Erythroblast (primary cell): ENCODE data around the gene METTL6.

Experiments used
- GATA1 ChIP-seq: IDR thresholded peaks from 2 replicates; pipeline ENCODE4 v1.6.1; 2011; ENCODE audit warnings: low read depth, mild to moderate bottlenecking, control low read depth, low read length, moderate library complexity
- POLR2A ChIP-seq: IDR thresholded peaks from 2 replicates; pipeline ENCODE4 v1.6.1; 2011; ENCODE audit warnings: mild to moderate bottlenecking, low read length

- TF ChIP-seq POLR2A (no peak), GATA1 (no peak)
Measured at GRCh38 chr3:15451216-15452113, 24.1 kb upstream of the METTL6 start.
